ENCODE measurements around the gene HSPBP1.

DNA sequence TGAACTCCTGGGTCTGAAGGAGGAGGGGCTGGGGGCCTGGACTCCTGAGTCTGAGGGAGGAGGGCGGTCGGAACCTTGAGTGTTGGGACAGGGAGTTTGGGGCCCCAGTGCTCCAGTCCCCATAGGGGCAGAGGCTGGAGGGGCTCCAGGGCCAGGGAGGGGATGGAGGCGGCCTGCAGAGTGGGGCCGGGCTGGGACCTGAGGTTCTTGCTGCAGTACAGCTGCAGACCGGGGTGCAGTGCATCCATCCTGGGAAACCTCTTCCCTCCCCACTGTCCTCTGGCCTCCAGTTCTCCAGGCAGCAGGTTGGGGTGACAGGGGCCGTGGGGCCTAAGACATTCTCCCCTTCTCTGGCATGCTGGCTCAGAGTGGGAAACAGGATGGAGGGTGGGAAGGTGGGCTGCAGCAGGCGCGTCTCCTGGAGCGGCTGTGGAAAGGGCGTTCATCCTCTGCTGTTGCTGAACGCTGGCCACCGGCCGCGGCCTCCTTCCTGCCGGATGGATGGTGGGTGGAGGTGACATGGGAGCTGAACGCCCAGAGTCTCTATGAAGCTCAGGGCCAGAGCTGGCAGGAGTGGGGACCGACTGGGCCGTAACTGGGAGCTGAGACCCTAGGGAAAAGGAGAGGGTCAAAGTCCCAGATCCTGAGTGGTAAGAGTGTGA is 5.5 kb upstream of the HSPBP1 start:
- TF ChIP-seq, protein P1, sequence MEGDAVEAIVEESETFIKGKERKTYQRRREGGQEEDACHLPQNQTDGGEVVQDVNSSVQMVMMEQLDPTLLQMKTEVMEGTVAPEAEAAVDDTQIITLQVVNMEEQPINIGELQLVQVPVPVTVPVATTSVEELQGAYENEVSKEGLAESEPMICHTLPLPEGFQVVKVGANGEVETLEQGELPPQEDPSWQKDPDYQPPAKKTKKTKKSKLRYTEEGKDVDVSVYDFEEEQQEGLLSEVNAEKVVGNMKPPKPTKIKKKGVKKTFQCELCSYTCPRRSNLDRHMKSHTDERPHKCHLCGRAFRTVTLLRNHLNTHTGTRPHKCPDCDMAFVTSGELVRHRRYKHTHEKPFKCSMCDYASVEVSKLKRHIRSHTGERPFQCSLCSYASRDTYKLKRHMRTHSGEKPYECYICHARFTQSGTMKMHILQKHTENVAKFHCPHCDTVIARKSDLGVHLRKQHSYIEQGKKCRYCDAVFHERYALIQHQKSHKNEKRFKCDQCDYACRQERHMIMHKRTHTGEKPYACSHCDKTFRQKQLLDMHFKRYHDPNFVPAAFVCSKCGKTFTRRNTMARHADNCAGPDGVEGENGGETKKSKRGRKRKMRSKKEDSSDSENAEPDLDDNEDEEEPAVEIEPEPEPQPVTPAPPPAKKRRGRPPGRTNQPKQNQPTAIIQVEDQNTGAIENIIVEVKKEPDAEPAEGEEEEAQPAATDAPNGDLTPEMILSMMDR (IDR thresholded peaks at IDR 0.05; ENCODE audit: low read length), result no peak
- no peak for TF ChIP-seq EZH2 (IDR thresholded peaks at IDR 0.05; ENCODE audit: borderline replicate concordance, low read length)
